HepG2 (cell line): ENCODE measurements around the gene METRN. TPM values are rescaled to one million over a fixed set of nuclear protein-coding genes. Genes with fewer than 3 reads are reported as not detected.

Experiments
- ATAC-seq: fragments of 200-7000 bp; cut with Tn5 transposase; 3 replicates; pipeline ENCODE4 v1.9.1; 2020; ENCODE audit warnings: mild to moderate bottlenecking, moderate library complexity
- BruUV-seq: library from RNA; stranded (reverse); fragments of 400-500 nt; replicated peaks from 2 replicates; lab custom pipeline; 2021; lab: Mats Ljungman, UMichigan
- CTCF ChIA-PET: fragments of 300-600 bp; formaldehyde crosslinking; extraction: SDS; loops from one replicate; lab custom pipeline; 2021; ENCODE audit warnings: low total read pairs, inconsistent platforms, low intra/inter-chr PET ratio; lab: Yijun Ruan, JAX
- POLR2A ChIA-PET: fragments of 350-600 bp; sonication (Branson Sonifier 250); formaldehyde crosslinking; loops from one replicate; lab custom pipeline; 2020; ENCODE audit warnings: antibody characterized with exemption, inconsistent platforms; lab: Yijun Ruan, JAX
- DNase-seq: peaks from one replicate; pipeline ENCODE4 v3.0.0-alpha.2; 2015; ENCODE audit warnings: low spot score
- FAIRE-seq: peaks from 3 replicates; lab custom pipeline; 2011; peaks lifted over from hg19 to GRCh38; lab: Jason Lieb, UNC
- H2AFZ ChIP-seq: one replicate; pipeline ENCODE4 v1.6.1; 2011; ENCODE audit warnings: low read length, inconsistent platforms
- H3K27ac ChIP-seq: fragments of 300-600 bp; 3 replicates; pipeline ENCODE4 v1.8.0; 2011; ENCODE audit warnings: mixed run types, mild to moderate bottlenecking, mixed read lengths, low read length, inconsistent platforms; ENCODE audit not compliant: insufficient read depth; ENCODE audit errors: extremely low read length
- H3K27me3 ChIP-seq, 2 experiments: fragments of 200-600 bp in 1 of 2; 2 replicates in 1 of 2; 3 replicates in 1 of 2; pipeline versions ENCODE4 v1.6.0 to v1.8.0; 2011; ENCODE audit warnings: low read length in 2 of 2, mild to moderate bottlenecking in 2 of 2, moderate library complexity in 2 of 2, inconsistent platforms in 1 of 2; ENCODE audit not compliant: insufficient read depth in 2 of 2, control insufficient read depth in 1 of 2
- H3K36me3 ChIP-seq, 2 experiments: fragments of 200-600 bp in 1 of 2; replicated peaks in 1 of 2; 2 replicates in 1 of 2; 3 replicates in 1 of 2; pipeline versions ENCODE4 v1.5.1 to v1.8.0; 2011; ENCODE audit warnings: low read length in 2 of 2, inconsistent platforms in 1 of 2; ENCODE audit not compliant: insufficient read depth in 2 of 2, control insufficient read depth in 1 of 2
- H3K4me1 ChIP-seq: 2 replicates; pipeline ENCODE4 v1.5.1; 2012; ENCODE audit warnings: low read length, inconsistent platforms; ENCODE audit not compliant: insufficient read depth
- H3K4me2 ChIP-seq: 2 replicates; pipeline ENCODE4 v1.6.0; 2011; ENCODE audit warnings: low read depth, low read length, inconsistent platforms
- H3K4me3 ChIP-seq, 3 experiments: fragments of 200-600 bp in 1 of 3; sonication (generic), shearing (Covaris generic) in 1 of 3; replicated peaks in 1 of 3; 2 replicates each; pipeline ENCODE4 v1.5.1; 2011 to 2016; ENCODE audit warnings: low read length in 3 of 3, inconsistent platforms in 2 of 3, low read depth in 2 of 3, mild to moderate bottlenecking in 2 of 3, control low read depth in 1 of 3, mixed read lengths in 1 of 3; ENCODE audit not compliant: insufficient read depth in 1 of 3
- H3K79me2 ChIP-seq: one replicate; pipeline ENCODE4 v1.6.1; 2011; ENCODE audit warnings: low read length, inconsistent platforms; ENCODE audit not compliant: insufficient read depth
- H3K9ac ChIP-seq: 2 replicates; pipeline ENCODE4 v1.6.0; 2011; ENCODE audit warnings: mild to moderate bottlenecking, low read depth, low read length, inconsistent platforms; ENCODE audit not compliant: insufficient read depth
- H3K9me3 ChIP-seq: 2 replicates; pipeline ENCODE4 v1.5.1; 2012; ENCODE audit warnings: mild to moderate bottlenecking, low read length
- H4K20me1 ChIP-seq: 2 replicates; pipeline ENCODE4 v1.6.0; 2011; ENCODE audit warnings: inconsistent platforms, mild to moderate bottlenecking, low read length, moderate library complexity; ENCODE audit not compliant: insufficient read depth
- AGO2 ChIP-seq: fragments of 200-400 bp; formaldehyde crosslinking; optimal IDR thresholded peaks from 2 replicates; pipeline ENCODE3; 2017; ENCODE audit warnings: mild to moderate bottlenecking, low read depth, low read length, moderate library complexity
- EEA1 ChIP-seq: sonication (generic); formaldehyde crosslinking; IDR thresholded peaks from 2 replicates; pipeline ENCODE4 v1.5.1; 2020; ENCODE audit warnings: mild to moderate bottlenecking, missing genetic modification reagents, borderline replicate concordance
- GATA4 ChIP-seq: sonication (generic); IDR thresholded peaks from 2 replicates; pipeline ENCODE4 v1.6.1; 2016; ENCODE audit warnings: antibody characterized with exemption, low read depth, borderline replicate concordance
- KLF12 ChIP-seq: sonication (generic); formaldehyde crosslinking; IDR thresholded peaks from 2 replicates; pipeline ENCODE4 v1.4.0; 2020; ENCODE audit warnings: missing genetic modification reagents, borderline replicate concordance
- POLR2A ChIP-seq, 2 experiments: IDR thresholded peaks; 2 replicates each; pipeline ENCODE4 v1.6.1; 2011; ENCODE audit warnings: low read depth in 2 of 2, low read length in 2 of 2, mild to moderate bottlenecking in 1 of 2, moderate library complexity in 1 of 2; ENCODE audit not compliant: insufficient read depth in 1 of 2
- SCMH1 ChIP-seq: sonication (generic); formaldehyde crosslinking; IDR thresholded peaks from 2 replicates; pipeline ENCODE4 v1.9.0; 2021; ENCODE audit warnings: missing genetic modification reagents, mild to moderate bottlenecking, borderline replicate concordance
- THRA ChIP-seq: sonication (generic); formaldehyde crosslinking; IDR thresholded peaks from 2 replicates; pipeline ENCODE4 v1.4.0; 2020; ENCODE audit warnings: missing genetic modification reagents, borderline replicate concordance
- ZNF597 ChIP-seq: sonication (generic); formaldehyde crosslinking; IDR thresholded peaks from 2 replicates; pipeline ENCODE4 v1.5.0; 2020; ENCODE audit warnings: missing genetic modification reagents
- ZNF629 ChIP-seq: sonication (generic); formaldehyde crosslinking; conservative IDR thresholded peaks from 2 replicates; pipeline ENCODE4 v1.5.0; 2020; ENCODE audit warnings: missing genetic modification reagents
- ZNF788 ChIP-seq: sonication (generic); formaldehyde crosslinking; IDR thresholded peaks from 2 replicates; pipeline ENCODE4 v1.5.0; 2020; ENCODE audit warnings: mild to moderate bottlenecking, missing genetic modification reagents, borderline replicate concordance
- WGBS: methylation state at CpG from one replicate; pipeline ENCODE4 v1.1.6; 2017; ENCODE audit warnings: low lambda C conversion rate; 5-methylcytosine and 5-hydroxymethylcytosine counted together
- in situ Hi-C: cut with HindIII; loops from 2 replicates; pipeline ENCODE4 v1.10.0; 2017; ENCODE audit warnings: low pct_unique_long_range_greater_than_20kb; ENCODE audit not compliant: extremely low pct_ligation_motif_present
- intact Hi-C: fragments of 100-400 bp; cut with micrococcal nuclease; formaldehyde crosslinking; loops from one replicate; pipeline ENCODE4 v1.10.0; 2022; ENCODE audit not compliant: unreplicated experiment
- polyA plus RNA-seq, 8 experiments: library from polyadenylated mRNA; depleted of rRNA in 3 of 8; stranded (reverse) in 7 of 8; unstranded in 1 of 8; fragments of >200 nt; fragmentation: Illumina TruSeq in 4 of 8; extraction: Trizol in 4 of 8; gene quantifications; 2 replicates each; pipeline versions ENCODE4 v1.2.1 to v1.2.3, GENCODE V29; 2011 to 2016; ENCODE audit warnings: low read depth in 4 of 8, missing spikeins in 1 of 8, mixed read lengths in 1 of 8; ENCODE audit not compliant: insufficient read depth in 1 of 8
- total RNA-seq, 5 experiments: library from RNA; depleted of rRNA; stranded (reverse); fragments of >200 nt; fragmentation: Illumina TruSeq; extraction: Trizol; gene quantifications; 2 replicates each; pipeline ENCODE4 v1.2.3, GENCODE V29; 2016; ENCODE audit warnings: low read depth in 1 of 5
- TF ChIP-seq, protein P1 (sequence below): sonication (generic); formaldehyde crosslinking; IDR thresholded peaks from 2 replicates; pipeline ENCODE4 v1.5.0; 2020; ENCODE audit warnings: mild to moderate bottlenecking, missing genetic modification reagents

METRN gene
- total and polyA plus RNA-seq, 2 of the 13 experiments (the other 11 are each of a cell fraction or from before 2014, with no cell fraction given) = 25.5 to 46.1 TPM

DNA sequence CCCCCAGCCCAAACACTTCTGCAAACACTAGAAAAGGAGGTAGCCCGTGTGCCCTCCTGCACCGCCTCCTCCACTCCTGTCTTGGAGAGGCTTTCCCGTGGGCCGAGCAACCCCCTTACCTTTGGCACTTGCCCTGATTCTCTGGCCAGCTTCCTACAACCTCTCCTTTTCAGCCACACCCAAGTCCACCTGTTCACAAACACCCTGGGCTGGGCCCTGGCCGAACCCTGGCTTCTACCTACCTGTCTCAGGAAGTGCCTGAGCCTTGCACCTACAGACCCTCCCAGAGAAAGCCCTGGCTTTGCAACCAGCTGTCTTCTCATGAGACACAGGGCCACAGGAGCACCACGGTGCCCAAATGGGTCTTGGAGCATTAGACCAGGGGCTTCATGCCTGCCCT, 4.0 kb downstream of the METRN start:
- TF ChIP-seq ZNF597 (CRISPR knock-in tag) (no peak), THRA (CRISPR knock-in tag) (no peak), ZNF629 (CRISPR knock-in tag) (no peak), ZNF788 (CRISPR knock-in tag) (no peak), KLF12 (CRISPR knock-in tag) (no peak), EEA1 (CRISPR knock-in tag) (no peak), GATA4 (no peak), AGO2 (peak; percentile 4), POLR2A (IDR thresholded peaks at IDR 0.05; ENCODE audit: insufficient read depth in 1 of 2, low read depth in 2 of 2, low read length in 2 of 2) (peak in 1 of 2 experiments; percentile 6; a peak in 1 of 4 replicates), SCMH1 (no peak)
- TF ChIP-seq, protein P1, sequence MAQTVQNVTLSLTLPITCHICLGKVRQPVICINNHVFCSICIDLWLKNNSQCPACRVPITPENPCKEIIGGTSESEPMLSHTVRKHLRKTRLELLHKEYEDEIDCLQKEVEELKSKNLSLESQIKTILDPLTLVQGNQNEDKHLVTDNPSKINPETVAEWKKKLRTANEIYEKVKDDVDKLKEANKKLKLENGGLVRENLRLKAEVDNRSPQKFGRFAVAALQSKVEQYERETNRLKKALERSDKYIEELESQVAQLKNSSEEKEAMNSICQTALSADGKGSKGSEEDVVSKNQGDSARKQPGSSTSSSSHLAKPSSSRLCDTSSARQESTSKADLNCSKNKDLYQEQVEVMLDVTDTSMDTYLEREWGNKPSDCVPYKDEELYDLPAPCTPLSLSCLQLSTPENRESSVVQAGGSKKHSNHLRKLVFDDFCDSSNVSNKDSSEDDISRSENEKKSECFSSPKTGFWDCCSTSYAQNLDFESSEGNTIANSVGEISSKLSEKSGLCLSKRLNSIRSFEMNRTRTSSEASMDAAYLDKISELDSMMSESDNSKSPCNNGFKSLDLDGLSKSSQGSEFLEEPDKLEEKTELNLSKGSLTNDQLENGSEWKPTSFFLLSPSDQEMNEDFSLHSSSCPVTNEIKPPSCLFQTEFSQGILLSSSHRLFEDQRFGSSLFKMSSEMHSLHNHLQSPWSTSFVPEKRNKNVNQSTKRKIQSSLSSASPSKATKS (CRISPR knock-in tag) = no peak
- TF ChIP-seq, all 625 proteins: peak for 2
- FAIRE-seq (no peak), DNase-seq (no peak), ATAC-seq (no peak)
- Histone ChIP-seq H4K20me1 (peaks cover 5% of the 10 kb centered on the region), H2AFZ (no peak overlapping the region), H3K9me3 (no peaks in the 10 kb centered on the region), H3K27ac (no peak overlapping the region), H3K4me3 (no peak overlapping the region), H3K9ac (no peak overlapping the region), H3K4me2 (no peak overlapping the region), H3K4me1 (peaks cover 47% of the 10 kb centered on the region), H3K27me3 (no peaks in the 10 kb centered on the region), H3K36me3 (no peaks in the 10 kb centered on the region), H3K79me2 (peaks cover 3% of the 10 kb centered on the region)
- in situ Hi-C loops = no loop called here
- no TSS peak for BruUV-seq
- ChIA-PET POLR2A (no interaction called here), CTCF (no interaction called here)
- intact Hi-C loops = no loop called here
- WGBS = 86% methylated on average over 6 of the region's 6 CpGs
